Breast epithelium (tissue), 3 donors: ENCODE measurements around the gene MFAP2.

Experiments used
- CTCF ChIP-seq, 3 donors: fragments of 450-650 bp; IDR thresholded peaks; one replicate each; pipeline ENCODE4 v1.5.1; 2016 to 2017; ENCODE audit warnings: antibody characterized with exemption in 3 of 3, mild to moderate bottlenecking in 3 of 3, moderate library complexity in 3 of 3
- POLR2A ChIP-seq: fragments of 450-650 bp; IDR thresholded peaks from one replicate; pipeline ENCODE4 v1.6.1; 2016; ENCODE audit warnings: antibody characterized with exemption, mild to moderate bottlenecking, moderate library complexity

- TF ChIP-seq POLR2A (no peak), CTCF (IDR thresholded peaks at IDR 0.05) (no peak)
Observed at GRCh38 chr1:17011439-17012307, 31.3 kb upstream of the MFAP2 start, which contains the start of gene ATP13A2.
